ENCODE measurements around the gene PSMC2. TPM values are rescaled to one million over a fixed set of nuclear protein-coding genes. Genes with fewer than 3 reads are reported as not detected.

The PSMC2 gene
- total RNA-seq, 2 donors from 2014 or later, result 108 to 109 TPM

DNA sequence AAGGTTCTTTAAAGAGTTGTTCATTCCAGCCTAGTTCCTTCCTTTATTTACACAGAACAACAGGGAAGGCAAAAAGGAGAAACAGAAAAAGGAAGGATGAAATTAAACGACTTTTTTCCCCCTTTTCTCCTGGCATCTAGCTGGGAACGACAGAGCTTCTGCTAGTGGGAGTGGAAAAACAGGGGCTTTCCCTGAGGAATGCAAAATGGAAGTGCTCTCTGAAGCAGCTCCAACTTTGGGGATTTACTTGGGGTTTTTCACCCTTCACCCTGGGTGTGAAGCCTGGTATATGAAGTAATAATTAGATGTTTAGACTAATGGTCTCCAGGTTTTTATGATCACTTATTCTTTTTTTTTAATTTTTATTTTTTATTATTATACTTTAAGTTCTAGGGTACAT is 46.0 kb upstream of the PSMC2 start:
- TF ChIP-seq CTCF (conservative IDR thresholded peaks at IDR 0.05), result no peak
- Histone ChIP-seq H3K27me3 (ENCODE audit: control insufficient read depth, insufficient read depth, low read length, poor library complexity, severe bottlenecking) (no peaks in the 10 kb centered on the region), H3K9ac (ENCODE audit: extremely low read depth, low read length, poor library complexity, severe bottlenecking) (no peak overlapping the region), H3K9me3 (ENCODE audit: control insufficient read depth, low read length) (no peaks in the 10 kb centered on the region), H3K27ac (ENCODE audit: low read depth, low read length) (no peak overlapping the region), H3K4me1 (ENCODE audit: control insufficient read depth, insufficient read depth, low read length) (peaks cover 7% of the 10 kb centered on the region), H3K4me3 (ENCODE audit: low read length) (no peak overlapping the region), H3K36me3 (ENCODE audit: control insufficient read depth, insufficient read depth, low read length) (peaks cover 73% of the 10 kb centered on the region)
- H3K27ac Mint-ChIP-seq, result no peak overlapping the region
- no peaks in the 10 kb centered on the region for H3K9me3 Mint-ChIP-seq
- WGBS, 2 experiments (ENCODE audit: insufficient coverage in 1 of 2, insufficient read length in 1 of 2), result 80 to 88% methylated on average over 1 to 2 of the region's 2 CpGs
- H3K27me3 Mint-ChIP-seq (ENCODE audit: insufficient read depth), result no peaks in the 10 kb centered on the region
- no peak for DNase-seq
- no peak overlapping the region for H3K4me3 Mint-ChIP-seq
- peaks cover 12% of the 10 kb centered on the region for H3K4me1 Mint-ChIP-seq
- peaks cover 57% of the 10 kb centered on the region for H3K36me3 Mint-ChIP-seq (ENCODE audit: low read depth)

- no peaks in the 10 kb centered on the region for H3K4me1 Mint-ChIP-seq
- 89 to 100% methylated on average over 1 to 2 of the region's 3 CpGs for WGBS, 2 experiments (ENCODE audit: insufficient coverage in 1 of 2, insufficient read length in 1 of 2)
- TF ChIP-seq CTCF (conservative IDR thresholded peaks at IDR 0.05), result no peak
- H3K4me3 ChIP-seq (ENCODE audit: low read length), result no peak overlapping the region
- no peak overlapping the region for H3K4me3 Mint-ChIP-seq
- DNase-seq, result no peak
- H3K27me3 Mint-ChIP-seq (ENCODE audit: insufficient read depth), result no peaks in the 10 kb centered on the region
- no peaks in the 10 kb centered on the region for H3K9me3 Mint-ChIP-seq
- no peak overlapping the region for H3K27ac Mint-ChIP-seq
- H3K9me3 ChIP-seq (ENCODE audit: control insufficient read depth, low read length), result no peaks in the 10 kb centered on the region
- peaks cover 96% of the 10 kb centered on the region for H3K36me3 ChIP-seq (ENCODE audit: control insufficient read depth, insufficient read depth, low read length)
- no peaks in the 10 kb centered on the region for H3K4me1 ChIP-seq (ENCODE audit: control insufficient read depth, insufficient read depth, low read length)
- no peaks in the 10 kb centered on the region for H3K27me3 ChIP-seq (ENCODE audit: control insufficient read depth, insufficient read depth, low read length, poor library complexity, severe bottlenecking)
- H3K9ac ChIP-seq (ENCODE audit: extremely low read depth, low read length, poor library complexity, severe bottlenecking), result no peak overlapping the region
- peaks cover 75% of the 10 kb centered on the region for H3K36me3 Mint-ChIP-seq (ENCODE audit: low read depth)
- no peak overlapping the region for H3K27ac ChIP-seq (ENCODE audit: low read depth, low read length)
Observed at GRCh38 chr7:103307503-103308231, 39.8 kb upstream of the PSMC2 start.

DNA sequence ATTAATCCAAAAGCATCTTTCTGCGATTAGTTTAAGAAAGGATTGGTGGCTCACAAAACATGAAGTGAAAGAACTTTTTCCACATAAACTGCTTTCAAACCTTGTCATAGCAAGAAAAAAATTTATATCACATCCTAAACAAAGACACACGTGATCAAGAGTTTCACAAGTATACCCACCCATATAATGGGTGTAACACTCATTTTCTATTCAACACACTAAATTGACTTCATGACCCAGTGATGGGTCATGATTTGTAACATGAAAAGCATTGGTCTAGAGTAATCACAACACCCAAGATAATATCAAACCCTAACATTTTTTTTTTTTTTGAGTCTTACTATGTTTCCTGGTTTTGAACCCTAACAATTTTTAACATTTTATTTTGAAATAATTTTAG is 32.6 kb upstream of the PSMC2 start:
- WGBS, 2 experiments (ENCODE audit: insufficient coverage in 1 of 2, insufficient read length in 1 of 2), result 90 to 100% methylated on average over 2 of the region's 2 CpGs

More for the DNA sequence above, 32.6 kb upstream of the PSMC2 start:
- Histone ChIP-seq H3K9me3 (ENCODE audit: control insufficient read depth, low read length) (no peaks in the 10 kb centered on the region), H3K4me3 (ENCODE audit: low read length) (no peak overlapping the region), H3K9ac (ENCODE audit: extremely low read depth, low read length, poor library complexity, severe bottlenecking) (no peak overlapping the region), H3K4me1 (ENCODE audit: control insufficient read depth, insufficient read depth, low read length) (no peaks in the 10 kb centered on the region), H3K27ac (ENCODE audit: low read depth, low read length) (no peak overlapping the region), H3K36me3 (ENCODE audit: control insufficient read depth, insufficient read depth, low read length) (peaks cover 95% of the 10 kb centered on the region), H3K27me3 (ENCODE audit: control insufficient read depth, insufficient read depth, low read length, poor library complexity, severe bottlenecking) (no peaks in the 10 kb centered on the region)
- DNase-seq, result no peak
- H3K27ac Mint-ChIP-seq, result no peak overlapping the region
- H3K36me3 Mint-ChIP-seq (ENCODE audit: low read depth), result peaks cover 82% of the 10 kb centered on the region
- no peaks in the 10 kb centered on the region for H3K9me3 Mint-ChIP-seq
- TF ChIP-seq CTCF (conservative IDR thresholded peaks at IDR 0.05), result no peak
- H3K4me1 Mint-ChIP-seq, result no peaks in the 10 kb centered on the region
- H3K4me3 Mint-ChIP-seq, result no peak overlapping the region
- H3K27me3 Mint-ChIP-seq (ENCODE audit: insufficient read depth), result no peaks in the 10 kb centered on the region
